ENCODE results near the gene EFHC1. TPM values are rescaled to one million over a fixed set of nuclear protein-coding genes. Genes with fewer than 3 reads are reported as not detected.
A peak's percentile ranks its signal among the peaks of the same experiment; 100 is the strongest.

Gene EFHC1
- polyA plus RNA-seq, 1 donor (not counting 4 experiments of a cell fraction or from before 2014, with no cell fraction given) = 20.5 TPM

DNA sequence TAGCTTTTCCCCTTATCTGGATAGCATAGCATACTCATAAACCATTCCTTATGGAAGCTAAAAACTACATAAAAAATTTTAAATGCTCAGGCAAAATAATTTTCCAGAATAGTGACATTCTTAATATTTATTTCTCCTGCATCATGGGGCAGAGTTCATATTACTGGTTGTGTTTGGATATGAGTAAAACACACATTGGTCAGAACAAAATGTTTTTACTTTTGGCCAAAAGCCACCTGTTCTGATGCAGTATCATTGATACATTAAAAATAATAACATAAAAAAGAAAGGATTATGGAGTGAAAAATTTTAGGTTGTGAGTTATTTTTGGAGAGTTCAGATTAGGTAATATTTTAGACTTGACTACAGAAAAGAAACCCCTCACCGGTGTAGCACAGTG is 123.1 kb downstream of the EFHC1 start:
- Histone ChIP-seq H3K27ac (ENCODE audit: control insufficient read depth, insufficient read depth, low read length) (no peak overlapping the region), H3K9me3 (ENCODE audit: control insufficient read depth, low read depth, low read length) (no peaks in the 10 kb centered on the region), H4K20me1 (ENCODE audit: control insufficient read depth, extremely low read depth, insufficient read depth, low read length) (no peaks in the 10 kb centered on the region), H3K27me3 (ENCODE audit: control insufficient read depth, extremely low read depth, insufficient read depth, low read length) (no peaks in the 10 kb centered on the region), H2AFZ (ENCODE audit: control insufficient read depth, low read length) (no peak overlapping the region), H3K9ac (ENCODE audit: control insufficient read depth, extremely low read depth, insufficient read depth, low read length) (no peak overlapping the region), H3K4me1 (ENCODE audit: control insufficient read depth, extremely low read depth, insufficient read depth, low read length) (peaks cover 46% of the 10 kb centered on the region), H3K79me2 (ENCODE audit: control insufficient read depth, insufficient read depth, low read length) (peaks cover 21% of the 10 kb centered on the region), H3K9me1 (ENCODE audit: control insufficient read depth, extremely low read depth, insufficient read depth, low read length) (no peaks in the 10 kb centered on the region), H3K36me3 (ENCODE audit: control insufficient read depth in 2 of 2, extremely low read depth in 1 of 2, insufficient read depth in 2 of 2, low read length in 2 of 2) (no peaks in the 10 kb centered on the region), H3K4me3 (ENCODE audit: control insufficient read depth in 2 of 3, extremely low read depth in 1 of 3, insufficient read depth in 2 of 3, low read depth in 1 of 3, low read length in 3 of 3) (no peak overlapping the region), H3K4me2 (ENCODE audit: control insufficient read depth, extremely low read depth, insufficient read depth, low read depth, low read length) (peak overlapping the region; percentile 11)
- DNase-seq (ENCODE audit: low read depth, low spot score) (no peak), FAIRE-seq (no peak)
- dilution Hi-C loops (cut with MboI; ENCODE audit: extremely low pct_ligation_motif_present, low sequenced_read_pairs) = no loop called here
- TF ChIP-seq, protein P1, sequence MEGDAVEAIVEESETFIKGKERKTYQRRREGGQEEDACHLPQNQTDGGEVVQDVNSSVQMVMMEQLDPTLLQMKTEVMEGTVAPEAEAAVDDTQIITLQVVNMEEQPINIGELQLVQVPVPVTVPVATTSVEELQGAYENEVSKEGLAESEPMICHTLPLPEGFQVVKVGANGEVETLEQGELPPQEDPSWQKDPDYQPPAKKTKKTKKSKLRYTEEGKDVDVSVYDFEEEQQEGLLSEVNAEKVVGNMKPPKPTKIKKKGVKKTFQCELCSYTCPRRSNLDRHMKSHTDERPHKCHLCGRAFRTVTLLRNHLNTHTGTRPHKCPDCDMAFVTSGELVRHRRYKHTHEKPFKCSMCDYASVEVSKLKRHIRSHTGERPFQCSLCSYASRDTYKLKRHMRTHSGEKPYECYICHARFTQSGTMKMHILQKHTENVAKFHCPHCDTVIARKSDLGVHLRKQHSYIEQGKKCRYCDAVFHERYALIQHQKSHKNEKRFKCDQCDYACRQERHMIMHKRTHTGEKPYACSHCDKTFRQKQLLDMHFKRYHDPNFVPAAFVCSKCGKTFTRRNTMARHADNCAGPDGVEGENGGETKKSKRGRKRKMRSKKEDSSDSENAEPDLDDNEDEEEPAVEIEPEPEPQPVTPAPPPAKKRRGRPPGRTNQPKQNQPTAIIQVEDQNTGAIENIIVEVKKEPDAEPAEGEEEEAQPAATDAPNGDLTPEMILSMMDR (optimal IDR thresholded peaks at IDR 0.05 in 1 of 3, IDR thresholded peaks at IDR 0.05 in 1 of 3, conservative IDR thresholded peaks at IDR 0.05 in 1 of 3; ENCODE audit: extremely low read depth in 1 of 3, insufficient read depth in 2 of 3, low read length in 3 of 3) = no peak
- no peak for TF ChIP-seq EZH2 (IDR thresholded peaks at IDR 0.05; ENCODE audit: low read length)

DNA sequence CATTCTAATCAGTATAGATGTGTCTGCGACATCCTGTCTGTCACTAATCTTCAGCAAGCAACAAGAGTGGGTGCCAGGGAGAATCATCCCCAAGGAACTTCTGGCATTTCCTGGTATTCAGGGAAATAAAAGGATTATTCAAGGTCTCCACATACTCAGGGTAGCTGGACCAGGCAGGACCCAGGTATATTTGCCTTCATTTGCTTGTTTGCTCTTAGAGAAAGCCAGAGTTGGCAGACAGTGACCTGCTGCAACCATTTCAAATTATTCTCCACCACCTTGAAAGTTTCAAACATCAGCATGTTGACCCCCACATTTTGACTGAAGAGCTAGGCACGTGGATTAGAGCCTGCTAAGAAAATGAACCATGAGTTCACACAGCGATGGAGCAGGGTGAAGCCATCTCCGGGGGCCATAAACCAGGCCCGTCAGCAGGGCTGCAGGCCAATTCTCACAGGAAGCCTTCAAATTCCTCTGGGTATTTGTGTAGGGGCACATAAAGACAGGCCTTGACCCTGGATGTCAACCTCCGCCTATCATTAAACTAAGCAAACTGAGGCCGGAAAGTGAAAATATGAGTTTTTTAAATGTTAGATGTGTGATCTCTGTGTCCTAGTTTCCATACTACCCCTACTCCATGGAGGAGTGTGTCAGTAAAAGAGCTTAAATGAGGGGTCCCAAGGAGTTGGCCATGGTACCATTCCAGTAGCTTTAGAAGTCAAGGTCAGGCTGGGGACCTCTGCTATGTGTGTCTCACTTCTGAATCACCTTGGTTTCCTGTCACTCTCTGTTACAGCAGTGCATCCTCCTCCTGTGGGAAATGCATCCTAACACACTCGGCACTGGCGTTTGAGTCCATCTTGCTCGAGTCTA is 123.8 kb downstream of the EFHC1 start:
- Histone ChIP-seq H3K4me3 (ENCODE audit: control insufficient read depth in 2 of 3, extremely low read depth in 1 of 3, insufficient read depth in 2 of 3, low read depth in 1 of 3, low read length in 3 of 3) (no peak overlapping the region), H3K4me2 (ENCODE audit: control insufficient read depth, extremely low read depth, insufficient read depth, low read depth, low read length) (peak overlapping the region; percentile 11), H3K4me1 (ENCODE audit: control insufficient read depth, extremely low read depth, insufficient read depth, low read length) (peaks cover 39% of the 10 kb centered on the region), H3K27me3 (ENCODE audit: control insufficient read depth, extremely low read depth, insufficient read depth, low read length) (no peaks in the 10 kb centered on the region), H3K36me3 (ENCODE audit: control insufficient read depth in 2 of 2, extremely low read depth in 1 of 2, insufficient read depth in 2 of 2, low read length in 2 of 2) (no peaks in the 10 kb centered on the region), H2AFZ (ENCODE audit: control insufficient read depth, low read length) (no peak overlapping the region), H4K20me1 (ENCODE audit: control insufficient read depth, extremely low read depth, insufficient read depth, low read length) (no peaks in the 10 kb centered on the region), H3K9ac (ENCODE audit: control insufficient read depth, extremely low read depth, insufficient read depth, low read length) (no peak overlapping the region), H3K9me3 (ENCODE audit: control insufficient read depth, low read depth, low read length) (no peaks in the 10 kb centered on the region), H3K9me1 (ENCODE audit: control insufficient read depth, extremely low read depth, insufficient read depth, low read length) (no peaks in the 10 kb centered on the region), H3K79me2 (ENCODE audit: control insufficient read depth, insufficient read depth, low read length) (peaks cover 20% of the 10 kb centered on the region), H3K27ac (ENCODE audit: control insufficient read depth, insufficient read depth, low read length) (no peak overlapping the region)
- DNase-seq (ENCODE audit: low read depth, low spot score) (no peak), FAIRE-seq (no peak)
- dilution Hi-C loops (cut with MboI; ENCODE audit: extremely low pct_ligation_motif_present, low sequenced_read_pairs) = no loop called here
- TF ChIP-seq, protein P1 (optimal IDR thresholded peaks at IDR 0.05 in 1 of 3, IDR thresholded peaks at IDR 0.05 in 1 of 3, conservative IDR thresholded peaks at IDR 0.05 in 1 of 3; ENCODE audit: extremely low read depth in 1 of 3, insufficient read depth in 2 of 3, low read length in 3 of 3) = no peak
- no peak for TF ChIP-seq EZH2 (IDR thresholded peaks at IDR 0.05; ENCODE audit: low read length)

All from keratinocyte (primary cell).